ENCODE measurements around the gene RMC1. TPM values are rescaled to one million over a fixed set of nuclear protein-coding genes. Genes with fewer than 3 reads are reported as not detected.

Gene RMC1
- total and polyA plus RNA-seq, 2 donors: 22.5 to 67.6 TPM

- DNase-seq (ENCODE audit: low read depth in 6 of 9, low spot score in 9 of 9): no peak
- peaks cover 2 to 8% of the 10 kb centered on the region in 2 donors for H3K4me1 ChIP-seq (ENCODE audit: control insufficient read depth in 2 of 2, insufficient read depth in 2 of 2, low read length in 2 of 2)
- 100% methylated on average over 1 of the region's 1 CpG for WGBS
- H3K27ac ChIP-seq (ENCODE audit: low read depth in 1 of 2, low read length in 1 of 2): no peak overlapping the region
- H3K4me3 ChIP-seq (ENCODE audit: low read length in 2 of 2): no peak overlapping the region
- no peaks in the 10 kb centered on the region for H3K27me3 ChIP-seq (ENCODE audit: control insufficient read depth in 2 of 2, insufficient read depth in 1 of 2, low read length in 1 of 2)
- no peaks in the 10 kb centered on the region for H3K9me3 ChIP-seq (ENCODE audit: control insufficient read depth in 2 of 2, insufficient read depth in 1 of 2, low read length in 1 of 2)
- H3K36me3 ChIP-seq (ENCODE audit: control insufficient read depth in 2 of 2, insufficient read depth in 2 of 2, low read length in 1 of 2): no peaks in the 10 kb centered on the region
Observed at GRCh38 chr18:23493654-23494053, 9.7 kb upstream of the RMC1 start.

- H3K4me1 ChIP-seq (ENCODE audit: control insufficient read depth in 2 of 2, insufficient read depth in 2 of 2, low read length in 2 of 2): peaks cover 4 to 13% of the 10 kb centered on the region in 2 donors
- no peaks in the 10 kb centered on the region for H3K27me3 ChIP-seq (ENCODE audit: control insufficient read depth in 2 of 2, insufficient read depth in 1 of 2, low read length in 1 of 2)
- DNase-seq (ENCODE audit: low read depth in 6 of 9, low spot score in 9 of 9): no peak
- H3K9me3 ChIP-seq (ENCODE audit: control insufficient read depth in 2 of 2, insufficient read depth in 1 of 2, low read length in 1 of 2): no peaks in the 10 kb centered on the region
- H3K27ac ChIP-seq (ENCODE audit: low read depth in 1 of 2, low read length in 1 of 2): no peak overlapping the region
- WGBS: 91% methylated on average over 1 of the region's 1 CpG
- H3K36me3 ChIP-seq (ENCODE audit: control insufficient read depth in 2 of 2, insufficient read depth in 2 of 2, low read length in 1 of 2): no peaks in the 10 kb centered on the region
- no peak overlapping the region for H3K4me3 ChIP-seq (ENCODE audit: low read length in 2 of 2)
Observed at GRCh38 chr18:23494992-23495391, 8.3 kb upstream of the RMC1 start.

- H3K4me1 ChIP-seq (ENCODE audit: control insufficient read depth in 2 of 2, insufficient read depth in 2 of 2, low read length in 2 of 2): peaks cover 4 to 13% of the 10 kb centered on the region in 2 donors
- H3K27ac ChIP-seq (ENCODE audit: low read depth in 1 of 2, low read length in 1 of 2): no peak overlapping the region
- no peaks in the 10 kb centered on the region for H3K36me3 ChIP-seq (ENCODE audit: control insufficient read depth in 2 of 2, insufficient read depth in 2 of 2, low read length in 1 of 2)
- WGBS: 45% methylated on average over 12 of the region's 12 CpGs
- DNase-seq (ENCODE audit: low read depth in 6 of 9, low spot score in 9 of 9): no peak
- no peaks in the 10 kb centered on the region for H3K9me3 ChIP-seq (ENCODE audit: control insufficient read depth in 2 of 2, insufficient read depth in 1 of 2, low read length in 1 of 2)
- H3K27me3 ChIP-seq (ENCODE audit: control insufficient read depth in 2 of 2, insufficient read depth in 1 of 2, low read length in 1 of 2): no peaks in the 10 kb centered on the region
- no peak overlapping the region for H3K4me3 ChIP-seq (ENCODE audit: low read length in 2 of 2)
Observed at GRCh38 chr18:23495723-23496440, 7.4 kb upstream of the RMC1 start.

- DNase-seq (ENCODE audit: low read depth in 6 of 9, low spot score in 9 of 9): peak in 1 of 9 donors; percentile 45
- WGBS: 20% methylated on average over 2 of the region's 2 CpGs
- Histone ChIP-seq H3K4me3 (ENCODE audit: low read length in 2 of 2) (no peak overlapping the region), H3K27ac (ENCODE audit: low read depth in 1 of 2, low read length in 1 of 2) (peak overlapping the region; percentile 68 to 87), H3K9me3 (ENCODE audit: control insufficient read depth in 2 of 2, insufficient read depth in 1 of 2, low read length in 1 of 2) (no peaks in the 10 kb centered on the region), H3K4me1 (ENCODE audit: control insufficient read depth in 2 of 2, insufficient read depth in 2 of 2, low read length in 2 of 2) (peaks cover 10 to 22% of the 10 kb centered on the region in 2 donors), H3K36me3 (ENCODE audit: control insufficient read depth in 2 of 2, insufficient read depth in 2 of 2, low read length in 1 of 2) (no peaks in the 10 kb centered on the region), H3K27me3 (ENCODE audit: control insufficient read depth in 2 of 2, insufficient read depth in 1 of 2, low read length in 1 of 2) (no peaks in the 10 kb centered on the region)
Observed at GRCh38 chr18:23498117-23498516, 5.2 kb upstream of the RMC1 start.

GRCh38 chr18:23498877-23499276, 4.4 kb upstream of the RMC1 start:
- peaks cover 10 to 23% of the 10 kb centered on the region in 2 donors for H3K4me1 ChIP-seq (ENCODE audit: control insufficient read depth in 2 of 2, insufficient read depth in 2 of 2, low read length in 2 of 2)
- DNase-seq (ENCODE audit: low read depth in 6 of 9, low spot score in 9 of 9): peak in 8 of 9 donors; percentile 49 to 90 (median 74)
- H3K4me3 ChIP-seq (ENCODE audit: low read length in 2 of 2): no peak overlapping the region
- peak overlapping the region; percentile 61 to 87 for H3K27ac ChIP-seq (ENCODE audit: low read depth in 1 of 2, low read length in 1 of 2)
- H3K27me3 ChIP-seq (ENCODE audit: control insufficient read depth in 2 of 2, insufficient read depth in 1 of 2, low read length in 1 of 2): no peaks in the 10 kb centered on the region
- no peaks in the 10 kb centered on the region for H3K9me3 ChIP-seq (ENCODE audit: control insufficient read depth in 2 of 2, insufficient read depth in 1 of 2, low read length in 1 of 2)
- WGBS: 28% methylated on average over 5 of the region's 5 CpGs
- H3K36me3 ChIP-seq (ENCODE audit: control insufficient read depth in 2 of 2, insufficient read depth in 2 of 2, low read length in 1 of 2): no peaks in the 10 kb centered on the region

GRCh38 chr18:23499291-23499781, 4.0 kb upstream of the RMC1 start:
- H3K36me3 ChIP-seq (ENCODE audit: control insufficient read depth in 2 of 2, insufficient read depth in 2 of 2, low read length in 1 of 2): no peaks in the 10 kb centered on the region
- H3K27me3 ChIP-seq (ENCODE audit: control insufficient read depth in 2 of 2, insufficient read depth in 1 of 2, low read length in 1 of 2): no peaks in the 10 kb centered on the region
- no peaks in the 10 kb centered on the region for H3K9me3 ChIP-seq (ENCODE audit: control insufficient read depth in 2 of 2, insufficient read depth in 1 of 2, low read length in 1 of 2)
- peaks cover 14 to 27% of the 10 kb centered on the region in 2 donors for H3K4me1 ChIP-seq (ENCODE audit: control insufficient read depth in 2 of 2, insufficient read depth in 2 of 2, low read length in 2 of 2)
- H3K27ac ChIP-seq (ENCODE audit: low read depth in 1 of 2, low read length in 1 of 2): no peak overlapping the region
- WGBS: 70% methylated on average over 11 of the region's 11 CpGs
- no peak for DNase-seq (ENCODE audit: low read depth in 6 of 9, low spot score in 9 of 9)
- no peak overlapping the region for H3K4me3 ChIP-seq (ENCODE audit: low read length in 2 of 2)

- WGBS: 97% methylated on average over 6 of the region's 6 CpGs
- Histone ChIP-seq H3K27ac (ENCODE audit: low read depth in 1 of 2, low read length in 1 of 2) (no peak overlapping the region), H3K36me3 (ENCODE audit: control insufficient read depth in 2 of 2, insufficient read depth in 2 of 2, low read length in 1 of 2) (peaks cover 4 to 8% of the 10 kb centered on the region in 2 donors), H3K4me3 (ENCODE audit: low read length in 2 of 2) (no peak overlapping the region), H3K4me1 (ENCODE audit: control insufficient read depth in 2 of 2, insufficient read depth in 2 of 2, low read length in 2 of 2) (peaks cover 23 to 32% of the 10 kb centered on the region in 2 donors), H3K9me3 (ENCODE audit: control insufficient read depth in 2 of 2, insufficient read depth in 1 of 2, low read length in 1 of 2) (no peaks in the 10 kb centered on the region), H3K27me3 (ENCODE audit: control insufficient read depth in 2 of 2, insufficient read depth in 1 of 2, low read length in 1 of 2) (no peaks in the 10 kb centered on the region)
- DNase-seq (ENCODE audit: low read depth in 6 of 9, low spot score in 9 of 9): no peak
Observed at GRCh38 chr18:23501626-23502025, 1.7 kb upstream of the RMC1 start.

GRCh38 chr18:23502516-23503037, 734 bp upstream of the RMC1 start:
- peaks cover 23 to 31% of the 10 kb centered on the region in 2 donors for H3K4me1 ChIP-seq (ENCODE audit: control insufficient read depth in 2 of 2, insufficient read depth in 2 of 2, low read length in 2 of 2)
- peaks cover 7 to 14% of the 10 kb centered on the region in 2 donors for H3K36me3 ChIP-seq (ENCODE audit: control insufficient read depth in 2 of 2, insufficient read depth in 2 of 2, low read length in 1 of 2)
- H3K27ac ChIP-seq (ENCODE audit: low read depth in 1 of 2, low read length in 1 of 2): peak overlapping the region; percentile 90 to 99
- 50% methylated on average over 6 of the region's 6 CpGs for WGBS
- DNase-seq (ENCODE audit: low read depth in 6 of 9, low spot score in 9 of 9): peak in 1 of 9 donors; percentile 5
- H3K27me3 ChIP-seq (ENCODE audit: control insufficient read depth in 2 of 2, insufficient read depth in 1 of 2, low read length in 1 of 2): no peaks in the 10 kb centered on the region
- no peaks in the 10 kb centered on the region for H3K9me3 ChIP-seq (ENCODE audit: control insufficient read depth in 2 of 2, insufficient read depth in 1 of 2, low read length in 1 of 2)
- H3K4me3 ChIP-seq (ENCODE audit: low read length in 2 of 2): peak overlapping the region; percentile 70 to 98

- no peaks in the 10 kb centered on the region for H3K27me3 ChIP-seq (ENCODE audit: control insufficient read depth in 2 of 2, insufficient read depth in 1 of 2, low read length in 1 of 2)
- H3K4me3 ChIP-seq (ENCODE audit: low read length in 2 of 2): peak overlapping the region; percentile 70 to 98
- peaks cover 17 to 24% of the 10 kb centered on the region in 2 donors for H3K36me3 ChIP-seq (ENCODE audit: control insufficient read depth in 2 of 2, insufficient read depth in 2 of 2, low read length in 1 of 2)
- H3K9me3 ChIP-seq (ENCODE audit: control insufficient read depth in 2 of 2, insufficient read depth in 1 of 2, low read length in 1 of 2): no peaks in the 10 kb centered on the region
- H3K4me1 ChIP-seq (ENCODE audit: control insufficient read depth in 2 of 2, insufficient read depth in 2 of 2, low read length in 2 of 2): peaks cover 21 to 22% of the 10 kb centered on the region in 2 donors
- DNase-seq (ENCODE audit: low read depth in 6 of 9, low spot score in 9 of 9): peak in 3 of 9 donors; percentile 13 to 38 (median 31)
- WGBS: 6% methylated on average over 21 of the region's 21 CpGs
- peak overlapping the region in 1 of 2 donors; percentile 74 for H3K27ac ChIP-seq (ENCODE audit: low read depth in 1 of 2, low read length in 1 of 2)
Observed at GRCh38 chr18:23503963-23504344, 643 bp downstream of the RMC1 start.
